ENCODE measurements around the gene KDM6A. TPM values are rescaled to one million over a fixed set of nuclear protein-coding genes. Genes with fewer than 3 reads are reported as not detected.
"Not testable (repeated sequence)": the region's sequence is repeated elsewhere in the genome, so short reads cannot be mapped to it uniquely, and the experiment has no call there.

The KDM6A gene
- total and polyA plus RNA-seq, 2 donors (not counting 1 experiment from before 2014, with no cell fraction given), result 33.3 to 57.0 TPM

DNA sequence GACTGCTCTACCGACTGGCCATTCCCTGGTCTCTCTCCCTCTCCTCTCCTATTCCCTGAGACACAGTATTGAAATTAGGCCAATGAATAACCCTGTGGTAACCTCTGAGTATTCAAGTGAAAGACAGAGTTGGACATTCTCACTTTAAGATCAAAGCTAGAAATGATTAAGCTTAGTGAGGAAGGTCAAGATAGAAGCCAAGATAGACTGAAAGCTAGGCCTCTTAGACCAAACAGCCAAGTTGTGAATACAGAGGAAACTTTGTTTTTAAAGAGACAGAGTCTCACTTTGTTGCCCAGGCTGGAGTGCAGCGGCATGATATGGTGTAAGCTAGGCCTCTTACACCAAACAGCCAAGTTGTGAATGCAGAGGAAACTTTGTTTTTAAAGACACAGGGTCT is 64.6 kb downstream of the KDM6A start:
- Mint-ChIP-seq H3K9me3 (ENCODE audit: insufficient read depth) (no peaks in the 10 kb centered on the region), H3K27ac (peak overlapping the region; percentile 46), H3K4me1 (peaks cover 48% of the 10 kb centered on the region), H3K27me3 (no peaks in the 10 kb centered on the region), H3K4me3 (no peak overlapping the region)
- ATAC-seq (ENCODE audit: low read depth) (no peak), DNase-seq (no peak)
- Histone ChIP-seq H3K4me1 (ENCODE audit: control insufficient read depth in 2 of 2, insufficient read depth in 2 of 2, low read length in 2 of 2) (peaks cover 4 to 22% of the 10 kb centered on the region in 2 donors), H3K36me3 (replicated peaks in 1 of 2; ENCODE audit: control extremely low read depth in 1 of 2, control insufficient read depth in 1 of 2, extremely low read depth in 1 of 2, insufficient read depth in 2 of 2, low read length in 1 of 2) (no peaks in the 10 kb centered on the region), H3K27me3 (replicated peaks in 1 of 4; ENCODE audit: control extremely low read depth in 1 of 4, control insufficient read depth in 3 of 4, insufficient read depth in 4 of 4, low read length in 3 of 4) (no peaks in the 10 kb centered on the region), H3K79me2 (ENCODE audit: control insufficient read depth, insufficient read depth, low read length) (peaks cover 98% of the 10 kb centered on the region), H4K20me1 (ENCODE audit: control insufficient read depth, insufficient read depth, low read length, poor library complexity, severe bottlenecking) (peaks cover 84% of the 10 kb centered on the region), H3K9ac (ENCODE audit: low read length) (no peak overlapping the region), H3K4me3 (ENCODE audit: control extremely low read depth in 1 of 5, extremely low read depth in 1 of 5, insufficient read depth in 1 of 5, low read depth in 2 of 5, low read length in 4 of 5) (no peak overlapping the region), H3K4me2 (replicated peaks; ENCODE audit: low read depth, low read length, poor library complexity, severe bottlenecking) (no peak overlapping the region), H3K9me3 (ENCODE audit: control extremely low read depth in 1 of 3, control insufficient read depth in 2 of 3, insufficient read depth in 1 of 3, low read length in 2 of 3) (no peaks in the 10 kb centered on the region), H3K27ac (ENCODE audit: low read length in 2 of 2) (no peak overlapping the region), H2AFZ (ENCODE audit: insufficient read depth, low read depth, low read length, poor library complexity, severe bottlenecking) (no peak overlapping the region)
- ChIA-PET POLR2A (no interaction called here), CTCF (no interaction called here)
- WGBS (ENCODE audit: insufficient coverage), result no CpG with 5 or more reads among the region's 2 CpGs
- intact Hi-C loops (cut with micrococcal nuclease), result no loop called here
- no peak for TF ChIP-seq EZH2 (IDR thresholded peaks at IDR 0.05; ENCODE audit: borderline replicate concordance, insufficient read depth, low read depth, low read length, poor library complexity, severe bottlenecking)
- TF ChIP-seq, protein P1, sequence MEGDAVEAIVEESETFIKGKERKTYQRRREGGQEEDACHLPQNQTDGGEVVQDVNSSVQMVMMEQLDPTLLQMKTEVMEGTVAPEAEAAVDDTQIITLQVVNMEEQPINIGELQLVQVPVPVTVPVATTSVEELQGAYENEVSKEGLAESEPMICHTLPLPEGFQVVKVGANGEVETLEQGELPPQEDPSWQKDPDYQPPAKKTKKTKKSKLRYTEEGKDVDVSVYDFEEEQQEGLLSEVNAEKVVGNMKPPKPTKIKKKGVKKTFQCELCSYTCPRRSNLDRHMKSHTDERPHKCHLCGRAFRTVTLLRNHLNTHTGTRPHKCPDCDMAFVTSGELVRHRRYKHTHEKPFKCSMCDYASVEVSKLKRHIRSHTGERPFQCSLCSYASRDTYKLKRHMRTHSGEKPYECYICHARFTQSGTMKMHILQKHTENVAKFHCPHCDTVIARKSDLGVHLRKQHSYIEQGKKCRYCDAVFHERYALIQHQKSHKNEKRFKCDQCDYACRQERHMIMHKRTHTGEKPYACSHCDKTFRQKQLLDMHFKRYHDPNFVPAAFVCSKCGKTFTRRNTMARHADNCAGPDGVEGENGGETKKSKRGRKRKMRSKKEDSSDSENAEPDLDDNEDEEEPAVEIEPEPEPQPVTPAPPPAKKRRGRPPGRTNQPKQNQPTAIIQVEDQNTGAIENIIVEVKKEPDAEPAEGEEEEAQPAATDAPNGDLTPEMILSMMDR (IDR thresholded peaks at IDR 0.05), result no peak

DNA sequence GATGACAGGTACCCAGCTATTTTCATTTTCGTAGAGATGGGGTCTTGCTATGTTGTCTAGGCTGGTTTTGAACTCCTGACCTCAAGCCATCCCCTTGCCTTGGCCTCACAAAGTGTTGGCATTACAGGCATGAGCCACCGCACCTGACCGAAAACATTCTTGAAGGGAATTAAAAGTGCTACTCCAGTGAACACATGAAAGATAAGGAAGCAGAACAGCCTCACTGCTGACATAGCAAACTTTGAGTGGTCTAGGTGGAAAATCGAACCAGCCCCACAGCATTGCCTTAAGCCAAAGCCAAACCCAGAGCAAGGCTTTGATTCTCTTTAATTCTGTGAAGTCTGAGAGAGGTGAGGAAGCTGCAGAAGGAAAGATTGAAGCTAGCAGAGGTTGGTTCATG is 65.1 kb downstream of the KDM6A start:
- no CpG with 5 or more reads among the region's 4 CpGs for WGBS (ENCODE audit: insufficient coverage)
- Histone ChIP-seq H3K79me2 (ENCODE audit: control insufficient read depth, insufficient read depth, low read length) (peaks cover 98% of the 10 kb centered on the region), H3K27ac (ENCODE audit: low read length in 2 of 2) (no peak overlapping the region), H3K36me3 (replicated peaks in 1 of 2; ENCODE audit: control extremely low read depth in 1 of 2, control insufficient read depth in 1 of 2, extremely low read depth in 1 of 2, insufficient read depth in 2 of 2, low read length in 1 of 2) (no peaks in the 10 kb centered on the region), H3K4me1 (ENCODE audit: control insufficient read depth in 2 of 2, insufficient read depth in 2 of 2, low read length in 2 of 2) (peaks cover 4 to 22% of the 10 kb centered on the region in 2 donors), H3K4me2 (replicated peaks; ENCODE audit: low read depth, low read length, poor library complexity, severe bottlenecking) (no peak overlapping the region), H3K9me3 (ENCODE audit: control extremely low read depth in 1 of 3, control insufficient read depth in 2 of 3, insufficient read depth in 1 of 3, low read length in 2 of 3) (no peaks in the 10 kb centered on the region), H3K4me3 (ENCODE audit: control extremely low read depth in 1 of 5, extremely low read depth in 1 of 5, insufficient read depth in 1 of 5, low read depth in 2 of 5, low read length in 4 of 5) (no peak overlapping the region), H4K20me1 (ENCODE audit: control insufficient read depth, insufficient read depth, low read length, poor library complexity, severe bottlenecking) (peaks cover 89% of the 10 kb centered on the region), H3K9ac (ENCODE audit: low read length) (no peak overlapping the region), H3K27me3 (replicated peaks in 1 of 4; ENCODE audit: control extremely low read depth in 1 of 4, control insufficient read depth in 3 of 4, insufficient read depth in 4 of 4, low read length in 3 of 4) (no peaks in the 10 kb centered on the region), H2AFZ (ENCODE audit: insufficient read depth, low read depth, low read length, poor library complexity, severe bottlenecking) (no peak overlapping the region)
- no peaks in the 10 kb centered on the region for H3K9me3 Mint-ChIP-seq (ENCODE audit: insufficient read depth)
- DNase-seq (no peak), ATAC-seq (ENCODE audit: low read depth) (no peak)
- ChIA-PET POLR2A (no interaction called here), CTCF (no interaction called here)
- peak overlapping the region; percentile 45 for H3K4me3 Mint-ChIP-seq
- TF ChIP-seq EZH2 (IDR thresholded peaks at IDR 0.05; ENCODE audit: borderline replicate concordance, insufficient read depth, low read depth, low read length, poor library complexity, severe bottlenecking), result no peak
- peaks cover 48% of the 10 kb centered on the region for H3K4me1 Mint-ChIP-seq
- H3K27ac Mint-ChIP-seq, result peak overlapping the region; percentile 46
- intact Hi-C loops (cut with micrococcal nuclease), result no loop called here
- no peaks in the 10 kb centered on the region for H3K27me3 Mint-ChIP-seq

DNA sequence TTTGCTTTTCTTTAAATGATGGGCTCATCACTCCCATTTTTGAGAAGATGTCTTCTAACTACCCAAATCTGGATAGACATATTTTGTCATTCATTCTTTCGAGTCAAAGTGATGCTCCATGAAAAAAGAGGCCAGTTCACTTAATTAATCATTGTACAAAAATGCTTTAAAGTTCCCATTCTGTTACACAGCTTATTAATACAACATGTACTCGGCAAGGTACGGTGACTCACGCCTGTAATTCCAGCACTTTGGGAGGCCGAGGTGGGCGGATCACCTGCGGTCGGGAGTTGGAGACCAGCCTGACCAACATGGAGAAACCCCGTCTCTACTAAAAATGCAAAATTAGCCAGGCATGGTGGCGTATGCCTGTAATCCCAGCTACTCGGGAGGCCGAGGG is 67.6 kb downstream of the KDM6A start:
- intact Hi-C loops (cut with micrococcal nuclease), result not testable (repeated sequence)
- peaks cover 34% of the 10 kb centered on the region for H3K4me1 Mint-ChIP-seq

More for the DNA sequence above, 67.6 kb downstream of the KDM6A start:
- H3K9me3 ChIP-seq (ENCODE audit: control extremely low read depth in 1 of 3, control insufficient read depth in 2 of 3, insufficient read depth in 1 of 3, low read length in 2 of 3); H3K27me3 Mint-ChIP-seq; H3K36me3 ChIP-seq (replicated peaks in 1 of 2; ENCODE audit: control extremely low read depth in 1 of 2, control insufficient read depth in 1 of 2, extremely low read depth in 1 of 2, insufficient read depth in 2 of 2, low read length in 1 of 2); H3K4me3 Mint-ChIP-seq; H3K9me3 Mint-ChIP-seq (ENCODE audit: insufficient read depth); H3K27ac Mint-ChIP-seq; H2AFZ ChIP-seq (ENCODE audit: insufficient read depth, low read depth, low read length, poor library complexity, severe bottlenecking); H3K27ac ChIP-seq (ENCODE audit: low read length in 2 of 2); H3K9ac ChIP-seq (ENCODE audit: low read length); H3K4me3 ChIP-seq (ENCODE audit: control extremely low read depth in 1 of 5, extremely low read depth in 1 of 5, insufficient read depth in 1 of 5, low read depth in 2 of 5, low read length in 4 of 5); POLR2A ChIA-PET; H3K4me2 ChIP-seq (replicated peaks; ENCODE audit: low read depth, low read length, poor library complexity, severe bottlenecking); H3K27me3 ChIP-seq (replicated peaks in 1 of 4; ENCODE audit: control extremely low read depth in 1 of 4, control insufficient read depth in 3 of 4, insufficient read depth in 4 of 4, low read length in 3 of 4); DNase-seq; ATAC-seq (ENCODE audit: low read depth); CTCF ChIA-PET: not testable (repeated sequence)
- Histone ChIP-seq H3K79me2 (ENCODE audit: control insufficient read depth, insufficient read depth, low read length) (peaks cover 98% of the 10 kb centered on the region), H4K20me1 (ENCODE audit: control insufficient read depth, insufficient read depth, low read length, poor library complexity, severe bottlenecking) (peaks cover 78% of the 10 kb centered on the region), H3K4me1 (ENCODE audit: control insufficient read depth in 2 of 2, insufficient read depth in 2 of 2, low read length in 2 of 2) (peaks cover 4 to 21% of the 10 kb centered on the region in 2 donors)
- WGBS (ENCODE audit: insufficient coverage), result 100% methylated on average over 7 of the region's 12 CpGs

Measured in B cell (primary cell).